Tibial artery (tissue), 4 donors: ENCODE data around the gene GRM7.
A peak's percentile ranks its signal among the peaks of the same experiment; 100 is the strongest.

Source experiments
- DNase-seq, 2 donors: peaks; one replicate each; pipeline ENCODE4 v3.0.0-alpha.2; 2019
- H3K27ac ChIP-seq, 2 donors: fragments of 200-600 bp; sonication (generic) in 1 of 2; 1 replicate in 1 of 2; 2 replicates in 1 of 2; pipeline ENCODE4 v1.5.1; 2018 to 2019; ENCODE audit warnings: mild to moderate bottlenecking in 1 of 2
- H3K27me3 ChIP-seq, 2 donors: fragments of 200-600 bp; sonication (generic) in 1 of 2; one replicate each; pipeline versions ENCODE4 v1.5.1 to v1.6.0; 2016 to 2019
- H3K36me3 ChIP-seq, 3 donors: fragments of 200-600 bp; sonication (generic) in 2 of 3; one replicate each; pipeline ENCODE4 v1.5.1; 2016 to 2019; ENCODE audit warnings: mild to moderate bottlenecking in 2 of 3
- H3K4me1 ChIP-seq, 4 donors: fragments of 200-600 bp; sonication (generic) in 2 of 4; 1 replicate in 3 of 4; 2 replicates in 1 of 4; pipeline ENCODE4 v1.5.1; 2016 to 2019
- H3K4me3 ChIP-seq, 2 donors: fragments of 200-600 bp; sonication (generic) in 1 of 2; 1 replicate in 1 of 2; 2 replicates in 1 of 2; pipeline ENCODE4 v1.5.1; 2018 to 2019; ENCODE audit warnings: mild to moderate bottlenecking in 2 of 2
- H3K9me3 ChIP-seq, 3 donors: fragments of 200-600 bp; sonication (generic) in 1 of 3; one replicate each; pipeline ENCODE4 v1.5.1; 2016 to 2019
- intact Hi-C: fragments of 100-400 bp; cut with DNase I; formaldehyde crosslinking; loops from one replicate; pipeline ENCODE4 v1.15.0; 2023; ENCODE audit warnings: low total_unique reads
- TF ChIP-seq, protein P1 (sequence below), 2 experiments: fragments of 200-600 bp in 1 of 2; fragments of 450-650 bp in 1 of 2; IDR thresholded peaks; one replicate each; pipeline ENCODE4 v1.5.1; 2017 to 2019; ENCODE audit warnings: antibody characterized with exemption in 2 of 2, mild to moderate bottlenecking in 1 of 2, moderate library complexity in 1 of 2

The GRM7 gene

DNA sequence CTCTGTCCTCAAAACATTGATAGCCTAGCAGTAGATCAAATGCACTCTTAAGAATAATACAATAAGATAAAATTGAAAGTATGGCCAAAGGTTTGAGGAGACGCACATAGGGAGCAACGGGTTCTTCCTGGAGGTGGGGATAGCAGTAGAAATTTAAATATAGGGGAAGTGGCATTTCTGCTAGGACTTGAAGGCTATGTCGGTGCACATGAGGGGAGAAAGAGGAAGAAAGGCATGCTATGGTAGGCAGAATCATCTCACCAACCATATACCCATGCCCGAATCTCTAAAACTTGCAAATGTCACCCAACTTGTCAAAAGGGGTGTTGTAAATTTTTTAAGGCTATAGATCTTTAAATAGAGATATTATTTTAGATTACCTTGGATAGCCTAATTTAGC is 905.6 kb downstream of the GRM7 start:
- TF ChIP-seq, protein P1, sequence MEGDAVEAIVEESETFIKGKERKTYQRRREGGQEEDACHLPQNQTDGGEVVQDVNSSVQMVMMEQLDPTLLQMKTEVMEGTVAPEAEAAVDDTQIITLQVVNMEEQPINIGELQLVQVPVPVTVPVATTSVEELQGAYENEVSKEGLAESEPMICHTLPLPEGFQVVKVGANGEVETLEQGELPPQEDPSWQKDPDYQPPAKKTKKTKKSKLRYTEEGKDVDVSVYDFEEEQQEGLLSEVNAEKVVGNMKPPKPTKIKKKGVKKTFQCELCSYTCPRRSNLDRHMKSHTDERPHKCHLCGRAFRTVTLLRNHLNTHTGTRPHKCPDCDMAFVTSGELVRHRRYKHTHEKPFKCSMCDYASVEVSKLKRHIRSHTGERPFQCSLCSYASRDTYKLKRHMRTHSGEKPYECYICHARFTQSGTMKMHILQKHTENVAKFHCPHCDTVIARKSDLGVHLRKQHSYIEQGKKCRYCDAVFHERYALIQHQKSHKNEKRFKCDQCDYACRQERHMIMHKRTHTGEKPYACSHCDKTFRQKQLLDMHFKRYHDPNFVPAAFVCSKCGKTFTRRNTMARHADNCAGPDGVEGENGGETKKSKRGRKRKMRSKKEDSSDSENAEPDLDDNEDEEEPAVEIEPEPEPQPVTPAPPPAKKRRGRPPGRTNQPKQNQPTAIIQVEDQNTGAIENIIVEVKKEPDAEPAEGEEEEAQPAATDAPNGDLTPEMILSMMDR (IDR thresholded peaks at IDR 0.05) = no peak
- no peak for DNase-seq
- peaks cover 0 to 6% (median 0%) of the 10 kb centered on the region in 3 donors for H3K9me3 ChIP-seq
- intact Hi-C loops = no loop called here
- H3K36me3 ChIP-seq = no peaks in the 10 kb centered on the region
- H3K4me3 ChIP-seq = no peak overlapping the region
- H3K27me3 ChIP-seq = no peaks in the 10 kb centered on the region
- H3K27ac ChIP-seq = no peak overlapping the region
- H3K4me1 ChIP-seq = no peaks in the 10 kb centered on the region

DNA sequence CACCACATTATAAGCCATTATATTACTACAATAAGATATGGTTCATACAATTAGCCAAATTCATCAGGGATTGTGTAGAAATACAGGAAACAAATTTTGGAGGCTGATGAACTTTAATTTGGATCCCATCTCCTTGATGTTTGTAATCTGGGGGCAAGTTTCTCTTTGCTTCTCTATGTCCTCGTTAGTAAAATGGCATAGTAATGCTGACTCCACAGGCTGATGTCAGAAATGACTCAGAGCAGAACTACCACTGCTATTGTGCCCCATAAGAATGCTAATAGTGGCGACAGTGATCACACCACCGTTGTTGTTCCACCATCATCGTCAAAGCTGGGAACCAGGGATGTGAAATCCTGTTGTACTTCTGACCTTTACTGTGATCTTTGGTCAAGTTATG is 918.4 kb downstream of the GRM7 start:
- intact Hi-C loops = no loop called here
- no peaks in the 10 kb centered on the region for H3K4me1 ChIP-seq
- no peaks in the 10 kb centered on the region for H3K27me3 ChIP-seq
- no peak for DNase-seq
- no peaks in the 10 kb centered on the region for H3K36me3 ChIP-seq
- H3K4me3 ChIP-seq = no peak overlapping the region
- H3K9me3 ChIP-seq = no peaks in the 10 kb centered on the region
- TF ChIP-seq, protein P1 (IDR thresholded peaks at IDR 0.05) = no peak
- no peak overlapping the region for H3K27ac ChIP-seq

DNA sequence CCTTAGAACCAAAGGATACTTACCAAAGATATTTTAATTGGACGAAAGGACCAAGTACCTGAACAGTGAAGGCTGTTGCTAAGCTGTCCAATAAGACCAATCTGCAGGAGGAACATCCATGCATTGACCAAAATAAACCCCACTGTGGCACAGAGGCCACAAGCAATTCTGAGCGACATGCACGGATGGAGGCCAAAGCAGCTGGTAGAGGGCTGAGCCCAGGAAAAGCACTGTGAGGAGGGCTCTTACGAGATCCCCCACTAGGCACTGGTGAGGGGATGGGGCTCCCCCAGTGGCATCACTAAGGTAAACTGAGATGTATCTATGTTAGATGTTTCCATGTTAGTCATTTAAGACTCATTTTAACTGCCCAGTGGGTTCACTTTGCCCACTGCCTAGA is 920.5 kb downstream of the GRM7 start:
- no peak overlapping the region for H3K4me3 ChIP-seq
- no peaks in the 10 kb centered on the region for H3K27me3 ChIP-seq
- DNase-seq = no peak
- H3K36me3 ChIP-seq = no peaks in the 10 kb centered on the region
- no peaks in the 10 kb centered on the region for H3K4me1 ChIP-seq
- intact Hi-C loops = no loop called here
- no peak overlapping the region for H3K27ac ChIP-seq
- TF ChIP-seq, protein P1 (IDR thresholded peaks at IDR 0.05) = no peak
- H3K9me3 ChIP-seq = no peaks in the 10 kb centered on the region

DNA sequence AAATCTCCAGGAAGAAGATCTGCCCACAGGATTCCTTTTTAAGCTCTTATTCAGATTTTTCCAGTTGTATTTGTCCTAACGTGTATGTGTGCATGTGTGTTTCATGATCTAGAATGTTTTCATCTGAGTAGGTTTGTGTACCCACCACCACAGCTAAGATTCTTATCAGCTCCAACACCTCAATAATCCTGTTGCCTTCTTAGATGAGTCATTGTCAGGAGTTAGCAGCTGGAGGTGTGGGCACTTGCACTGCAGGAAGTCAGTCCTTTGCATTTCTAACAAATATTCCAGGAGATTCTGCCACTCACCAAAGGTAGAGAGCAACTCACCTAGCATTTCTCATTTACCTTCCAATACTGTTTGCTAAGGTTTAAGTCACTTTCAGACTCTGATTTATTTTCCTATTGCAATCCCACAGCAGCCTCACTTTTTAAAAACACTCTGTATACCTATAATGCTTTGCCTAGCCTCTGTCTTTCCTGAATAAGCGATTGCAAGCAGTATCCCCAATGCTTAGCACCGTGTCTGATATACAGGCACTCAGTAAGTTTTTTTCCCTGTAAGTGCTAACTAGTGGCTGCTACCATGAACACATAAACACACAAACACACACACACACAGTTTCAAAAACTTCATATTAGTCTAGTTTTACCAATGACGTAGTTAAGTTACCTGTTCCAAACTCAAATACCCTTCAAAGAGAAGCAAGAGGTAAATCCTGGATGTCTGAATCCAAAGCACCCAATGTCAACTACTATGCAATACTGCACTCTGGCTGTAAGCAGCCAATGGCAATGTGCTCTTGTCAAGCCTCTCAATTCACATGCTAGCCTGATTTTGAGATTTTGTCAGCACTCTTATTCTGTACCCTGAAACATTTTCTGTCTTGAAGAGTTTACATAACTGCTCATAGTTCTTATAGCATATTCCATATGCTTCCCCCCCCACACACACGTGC is 927.2 kb downstream of the GRM7 start:
- Histone ChIP-seq H3K4me3 (no peak overlapping the region), H3K27me3 (no peaks in the 10 kb centered on the region), H3K4me1 (no peaks in the 10 kb centered on the region), H3K27ac (no peak overlapping the region), H3K36me3 (no peaks in the 10 kb centered on the region), H3K9me3 (no peaks in the 10 kb centered on the region)
- DNase-seq = no peak
- intact Hi-C loops = no loop called here
- TF ChIP-seq, protein P1 (IDR thresholded peaks at IDR 0.05) = peak in 1 of 2 experiments; percentile 5

DNA sequence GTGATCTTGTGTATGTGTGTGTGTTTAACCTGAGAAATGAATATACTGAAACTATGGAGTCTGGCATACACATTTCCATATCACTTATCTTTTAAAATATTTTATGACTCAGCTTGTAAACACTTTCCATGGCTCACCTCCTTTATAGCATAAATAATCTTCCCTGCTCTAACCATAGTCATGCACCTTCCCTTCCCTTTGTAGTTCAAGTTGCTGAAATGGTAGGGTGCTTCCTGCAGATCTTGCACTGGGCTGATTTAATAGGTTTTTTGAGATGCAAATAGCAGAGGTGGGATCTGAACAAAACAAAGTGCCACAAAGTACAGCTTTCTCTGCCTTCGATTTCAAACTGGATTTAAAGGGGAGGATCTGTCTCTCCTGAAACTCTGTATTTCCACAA is 928.0 kb downstream of the GRM7 start:
- no peak overlapping the region for H3K27ac ChIP-seq
- no peaks in the 10 kb centered on the region for H3K27me3 ChIP-seq
- no peaks in the 10 kb centered on the region for H3K9me3 ChIP-seq
- TF ChIP-seq, protein P1 (IDR thresholded peaks at IDR 0.05) = no peak
- H3K4me3 ChIP-seq = no peak overlapping the region
- H3K4me1 ChIP-seq = no peaks in the 10 kb centered on the region
- intact Hi-C loops = no loop called here
- no peak for DNase-seq
- no peaks in the 10 kb centered on the region for H3K36me3 ChIP-seq
